HG03342 (cell line): ENCODE data around the gene OLFML1.

Experiments
- ATAC-seq: cut with Tn5 transposase; IDR thresholded peaks from one replicate; pipeline ENCODE4 v1.9.1; 2021; ENCODE audit warnings: mild to moderate bottlenecking, moderate library complexity; ENCODE audit not compliant: unreplicated experiment

OLFML1 gene

DNA sequence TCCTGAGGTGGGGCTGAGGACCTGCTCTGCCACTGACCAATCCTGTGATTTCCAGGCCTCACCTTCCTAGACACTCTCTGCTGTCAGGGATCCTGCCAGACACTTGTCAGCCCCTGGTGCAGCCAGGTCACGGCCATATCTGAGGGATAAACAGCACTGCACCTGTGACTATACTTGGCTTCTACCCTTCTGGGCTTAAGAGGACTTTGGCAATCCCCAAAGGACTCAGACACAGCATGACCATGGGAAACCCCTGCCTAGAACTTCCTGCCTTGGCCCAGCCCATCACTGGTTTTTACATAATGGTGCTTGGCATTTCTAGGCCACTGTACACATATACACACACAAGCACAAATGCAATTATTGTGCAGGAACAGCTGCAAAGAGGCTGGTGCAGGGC, 11.6 kb upstream of the OLFML1 start:
- peak; percentile 85 for ATAC-seq

DNA sequence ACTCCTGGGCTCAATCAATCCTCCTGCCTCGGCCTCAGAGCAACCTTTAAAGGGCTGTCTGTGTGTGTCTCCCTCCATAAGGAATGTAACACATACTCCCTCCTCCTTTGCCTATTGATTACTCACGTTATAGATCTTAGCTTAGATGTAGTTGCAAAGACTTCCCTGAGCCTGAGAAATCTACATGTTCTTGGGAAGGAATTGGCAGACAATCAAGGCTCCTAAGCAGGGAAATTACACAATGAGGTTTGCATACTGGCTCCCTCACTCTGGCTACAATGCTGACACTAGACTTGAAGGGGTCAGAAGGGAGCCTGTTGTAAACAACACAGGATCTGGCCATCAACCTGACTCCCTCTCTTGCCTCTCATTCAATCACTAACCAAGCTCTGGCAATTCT, 5.2 kb upstream of the OLFML1 start:
- no peak for ATAC-seq

DNA sequence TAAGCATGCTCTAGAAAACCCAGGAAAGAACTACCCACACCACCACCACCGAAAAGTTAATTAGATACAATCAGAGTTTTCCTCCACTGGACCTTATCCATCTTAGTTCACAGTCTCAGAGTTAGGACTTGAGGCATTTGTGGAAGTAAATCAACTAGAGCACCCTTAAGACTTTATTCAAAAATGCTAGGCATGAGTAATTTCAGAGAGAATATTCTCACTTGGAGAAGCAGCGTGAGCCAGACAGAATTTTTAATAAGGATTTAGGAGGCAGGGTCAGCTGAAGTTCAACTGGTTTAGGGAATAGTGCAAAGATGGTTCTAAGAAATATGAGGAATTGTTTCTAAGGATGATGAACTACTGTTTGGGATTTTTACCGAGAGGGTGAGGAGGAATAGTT, 1.2 kb upstream of the OLFML1 start:
- ATAC-seq, result no peak

DNA sequence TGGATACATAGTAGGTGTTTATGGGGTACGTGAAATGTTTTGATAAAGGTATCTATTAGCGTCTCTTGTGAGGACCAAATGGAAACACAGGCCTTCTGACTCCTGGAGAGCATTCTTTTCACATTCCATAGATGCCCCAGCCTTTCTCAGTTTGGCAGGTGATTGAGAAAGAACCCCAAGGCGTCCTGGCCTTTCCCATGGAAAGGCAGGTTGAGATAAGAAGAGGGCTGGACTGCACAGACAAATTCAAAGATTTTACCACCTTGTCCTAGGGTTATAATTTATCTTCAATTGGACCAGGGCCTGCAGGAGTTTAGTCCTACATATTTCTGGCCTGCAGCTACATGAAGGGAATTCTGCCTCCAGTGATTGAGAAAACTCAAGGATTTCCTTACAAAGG, 661 bp upstream of the OLFML1 start:
- no peak for ATAC-seq

DNA sequence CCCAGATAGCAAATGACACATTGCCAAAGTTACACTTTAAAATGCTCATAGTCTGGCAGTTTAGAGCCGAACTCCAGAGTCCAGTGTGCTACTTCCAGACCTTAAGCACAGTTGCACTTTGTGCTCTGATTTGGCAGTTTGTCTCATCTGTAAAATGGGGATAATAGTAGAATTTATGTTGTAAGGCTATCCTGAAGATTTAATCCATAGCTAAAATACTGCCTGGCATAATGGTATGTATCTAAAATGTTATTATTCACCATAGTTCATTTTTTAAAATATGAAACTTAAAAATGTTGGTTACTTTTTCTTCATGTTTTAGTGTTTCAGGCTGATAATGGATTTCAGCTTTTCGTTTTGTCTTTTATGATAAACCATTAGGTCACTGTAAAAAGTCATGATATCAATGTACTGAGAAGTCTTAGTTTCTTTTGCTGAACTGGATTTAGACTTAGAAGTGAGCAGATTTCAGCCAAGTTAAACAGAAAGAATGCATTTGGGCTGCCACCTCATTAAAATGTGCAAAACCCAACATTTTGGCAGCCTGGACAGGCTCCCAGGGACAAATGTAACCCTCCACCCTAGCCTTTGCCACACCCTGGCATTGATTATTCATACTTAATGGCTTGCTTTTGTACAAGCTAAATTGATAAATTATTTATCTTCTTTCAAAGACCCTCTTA, 933 bp downstream of the OLFML1 start:
- no peak for ATAC-seq

DNA sequence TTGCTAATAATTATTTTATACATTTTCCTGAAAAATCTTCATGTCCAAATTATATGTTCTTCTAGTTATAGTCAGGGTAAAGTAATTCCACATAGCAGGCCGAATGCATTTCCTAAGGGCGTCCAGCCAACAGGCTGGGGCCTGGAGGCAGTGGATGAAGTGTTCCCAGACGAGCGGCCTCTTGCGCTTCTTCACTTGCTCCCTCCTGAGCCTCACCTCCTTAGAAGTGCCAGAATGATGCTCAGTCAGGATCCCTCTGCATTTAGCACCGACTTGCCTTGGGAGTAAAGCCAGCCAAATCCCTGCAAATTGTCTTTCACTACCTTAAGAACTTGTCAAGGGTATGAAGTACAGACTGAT, 1.5 kb downstream of the OLFML1 start:
- no peak for ATAC-seq

DNA sequence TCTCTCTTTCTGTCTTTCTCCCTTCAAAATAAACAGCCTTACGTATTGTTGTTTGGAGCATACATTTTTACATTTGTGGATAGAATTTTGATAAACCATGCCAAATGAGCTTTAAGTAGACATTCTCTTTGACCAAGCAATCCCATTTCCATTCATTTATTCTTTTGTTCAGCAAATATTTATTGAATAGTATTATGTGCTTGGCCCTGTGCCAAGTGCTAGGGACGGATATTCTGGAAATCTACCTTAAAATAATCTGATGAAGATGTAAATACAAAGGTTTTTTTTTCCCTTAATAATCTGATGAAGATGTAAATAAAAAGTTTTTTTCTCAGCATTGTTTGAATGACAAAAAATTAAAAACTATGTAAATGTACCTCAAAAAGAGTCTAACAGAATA, 2.1 kb downstream of the OLFML1 start:
- ATAC-seq, result no peak

DNA sequence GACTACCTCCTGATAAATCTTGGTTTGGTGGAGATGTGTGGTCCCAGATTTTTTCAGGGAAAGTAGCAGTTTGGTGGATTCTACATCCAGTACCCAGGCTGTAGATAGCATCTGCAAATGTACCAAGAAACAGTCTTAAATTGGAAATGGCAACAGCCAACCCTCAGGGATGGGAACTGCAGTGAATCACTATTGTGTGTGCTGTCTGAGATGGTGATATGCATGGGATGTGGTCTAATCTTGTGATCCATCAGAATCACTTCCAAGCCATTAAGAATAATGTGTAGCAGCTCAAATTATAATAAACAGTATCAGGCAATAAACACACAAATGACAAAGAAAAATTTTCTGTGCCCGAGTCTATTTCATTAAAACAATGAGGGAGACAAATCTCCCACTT, 3.4 kb downstream of the OLFML1 start:
- no peak for ATAC-seq

DNA sequence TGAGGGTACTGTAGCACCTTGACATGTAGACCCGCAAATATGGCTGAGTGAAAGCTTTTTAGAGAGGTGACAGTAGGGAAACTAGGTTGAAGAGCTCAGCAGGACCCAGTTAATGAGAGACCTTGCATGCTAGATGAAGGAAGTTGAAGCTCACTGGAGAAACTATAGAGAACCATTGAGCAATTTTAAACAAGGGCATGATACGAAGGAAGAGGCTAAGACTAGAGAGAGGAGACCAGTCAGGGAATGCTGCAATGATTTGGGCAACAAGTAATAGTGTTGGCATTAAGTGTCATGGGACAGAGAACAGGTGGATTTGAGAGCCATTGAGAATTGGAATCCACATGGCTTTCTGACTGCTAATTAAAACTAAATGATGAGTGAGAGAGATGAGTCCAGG, 4.1 kb downstream of the OLFML1 start:
- no peak for ATAC-seq

DNA sequence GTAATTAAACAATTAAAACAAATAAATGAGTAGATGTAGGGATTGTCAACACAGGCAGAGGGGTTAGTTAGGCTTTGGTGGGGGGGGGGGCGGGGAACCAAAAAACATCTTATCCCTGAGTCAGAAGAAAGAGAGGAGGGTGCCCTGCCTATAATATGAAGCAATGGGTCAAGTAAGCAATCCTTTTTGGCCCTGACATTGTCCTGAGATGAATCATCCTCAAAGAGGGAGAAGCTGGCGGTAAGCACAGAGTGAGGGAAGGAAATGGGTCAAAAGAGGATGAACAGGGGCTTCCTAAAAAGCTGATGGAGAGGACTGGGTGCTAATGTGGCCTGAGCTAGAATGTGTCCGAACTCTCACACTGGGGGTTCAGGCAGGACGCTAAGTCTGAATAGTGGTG, 4.7 kb downstream of the OLFML1 start:
- no peak for ATAC-seq

DNA sequence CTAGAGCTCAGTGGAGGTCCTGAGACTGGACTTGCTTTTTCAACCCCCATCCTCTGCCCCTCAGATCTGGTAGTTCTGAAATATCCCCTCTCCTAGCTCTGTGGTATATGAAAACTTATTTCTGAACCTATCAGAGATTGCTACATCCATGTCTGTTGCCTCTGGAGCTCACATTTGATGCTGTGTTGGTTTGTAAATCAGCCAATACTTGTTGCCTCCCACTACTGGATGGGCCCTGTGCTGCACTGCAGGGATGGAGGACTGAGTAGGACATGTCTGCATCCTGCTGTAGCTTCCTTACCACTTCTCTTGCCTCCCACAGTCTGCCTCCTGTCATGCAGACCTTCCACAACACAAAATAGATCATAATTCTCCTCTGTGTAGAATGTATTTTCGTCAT, 5.2 kb downstream of the OLFML1 start:
- ATAC-seq, result no peak

DNA sequence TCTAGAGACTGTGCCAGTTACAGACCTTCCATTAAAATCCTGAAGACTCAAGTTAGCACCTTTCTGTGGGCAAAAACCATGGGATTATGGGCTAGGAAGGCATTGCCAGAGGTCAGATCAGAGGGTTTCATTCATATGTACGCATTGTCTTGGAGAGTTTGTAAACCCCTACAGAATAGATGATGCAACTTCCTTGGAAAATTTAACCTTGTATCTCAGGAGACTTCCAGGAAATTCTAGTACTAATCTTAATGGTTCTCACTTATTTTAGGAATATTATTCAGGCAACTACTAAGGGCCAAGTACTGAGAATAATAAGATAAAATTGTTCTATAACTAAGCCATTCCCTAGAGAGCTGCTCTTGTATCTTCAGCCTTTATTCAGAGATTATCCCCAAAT, 6.9 kb downstream of the OLFML1 start:
- no peak for ATAC-seq

DNA sequence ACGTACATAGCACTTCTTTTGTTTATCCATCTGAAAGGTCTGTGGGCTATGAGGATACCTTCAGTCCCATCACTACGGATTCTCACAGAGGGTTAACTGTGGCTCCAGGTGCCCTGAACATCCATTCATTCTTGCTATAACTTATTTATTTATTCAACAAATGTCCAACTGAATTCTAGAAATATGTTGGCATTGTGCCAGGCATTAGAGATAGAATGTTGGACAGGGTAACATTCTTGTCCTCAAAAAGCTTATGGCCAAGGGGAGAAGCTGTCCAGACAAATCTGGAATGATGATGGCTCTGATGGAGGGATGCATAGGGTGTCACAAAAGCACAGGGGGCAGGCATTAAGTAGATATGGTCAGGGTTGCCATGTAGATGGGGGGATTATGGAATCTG, 8.4 kb downstream of the OLFML1 start:
- ATAC-seq, result no peak

DNA sequence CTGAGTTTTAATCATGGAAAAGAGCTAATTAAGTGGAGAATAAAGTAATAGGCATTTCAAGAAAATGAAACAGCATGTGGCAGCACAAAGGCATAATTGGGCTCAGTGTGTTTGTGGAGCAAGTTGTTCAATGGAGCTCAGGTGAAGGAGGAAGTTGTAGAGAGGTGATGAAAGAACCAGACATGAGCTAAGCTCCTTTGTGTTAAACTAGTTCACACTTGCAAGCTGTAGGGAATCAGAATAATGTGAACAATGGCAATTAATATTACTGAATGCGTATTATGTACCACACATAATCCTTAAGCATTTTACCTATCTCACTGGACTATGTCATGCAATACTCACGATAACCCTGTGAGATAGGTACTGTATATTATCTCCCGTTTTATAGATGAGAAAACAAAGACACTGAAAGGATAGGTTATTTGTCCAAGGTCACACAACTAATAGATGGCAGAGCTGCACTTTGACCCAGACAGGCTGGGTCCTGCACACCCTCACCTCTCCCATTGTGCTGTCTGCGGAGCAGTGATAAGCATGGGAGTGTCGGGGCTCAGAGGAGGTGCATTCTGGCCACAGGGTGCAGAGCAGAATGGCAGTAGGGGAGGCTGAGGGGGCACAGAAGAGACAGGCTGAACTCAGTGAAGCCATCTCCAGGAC, 8.9 kb downstream of the OLFML1 start:
- no peak for ATAC-seq

DNA sequence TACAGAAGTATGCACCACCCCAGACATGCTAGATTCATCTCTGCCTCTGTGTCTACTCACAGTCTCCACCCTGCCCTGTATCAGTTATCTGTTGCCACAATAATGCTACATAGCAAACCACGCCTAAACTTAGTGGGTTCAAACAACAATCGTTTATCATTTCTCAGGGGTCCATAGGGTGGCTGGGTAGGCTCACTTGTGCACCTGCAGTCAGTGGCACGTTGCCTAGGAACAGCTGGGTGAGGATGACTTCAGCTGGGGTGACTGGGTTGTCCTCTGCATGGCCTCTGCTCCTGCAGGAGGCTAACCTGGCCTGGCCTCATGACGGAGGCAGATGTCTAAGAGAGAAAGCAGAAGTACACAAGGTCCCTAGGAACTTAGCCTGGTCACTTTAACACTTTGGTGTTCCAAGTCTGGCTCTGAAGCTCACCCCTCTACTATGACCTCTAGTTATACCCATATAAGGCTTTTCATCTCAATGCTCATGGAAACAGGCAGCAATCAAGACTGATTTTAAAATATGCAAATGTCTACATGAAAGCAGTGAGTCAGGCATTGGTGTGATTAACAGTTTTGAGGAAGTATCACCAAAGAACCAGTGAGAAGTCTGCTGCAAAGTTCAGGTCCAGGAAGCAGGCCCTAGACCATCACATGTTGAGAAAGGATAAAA, 10.7 kb downstream of the OLFML1 start:
- peak; percentile 95 for ATAC-seq

DNA sequence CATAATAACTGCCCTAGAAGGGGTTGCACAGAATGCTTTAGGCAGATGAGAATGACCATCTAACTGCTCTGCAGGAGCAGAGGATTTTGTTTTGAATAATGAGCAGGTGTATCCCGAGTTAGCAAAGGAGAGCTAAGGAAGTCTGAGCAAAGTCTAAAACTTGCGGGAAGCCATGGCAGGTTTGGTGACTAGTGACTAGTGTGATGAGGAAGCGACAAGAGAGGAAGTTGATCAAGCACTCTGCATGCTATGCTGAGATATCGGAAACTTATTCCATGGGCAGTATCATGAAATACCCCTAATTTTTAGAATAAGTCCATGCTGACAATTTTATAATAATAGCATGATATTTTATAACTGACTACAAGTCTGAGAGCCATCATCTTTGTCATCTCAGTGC, 12.9 kb downstream of the OLFML1 start:
- no peak for ATAC-seq

DNA sequence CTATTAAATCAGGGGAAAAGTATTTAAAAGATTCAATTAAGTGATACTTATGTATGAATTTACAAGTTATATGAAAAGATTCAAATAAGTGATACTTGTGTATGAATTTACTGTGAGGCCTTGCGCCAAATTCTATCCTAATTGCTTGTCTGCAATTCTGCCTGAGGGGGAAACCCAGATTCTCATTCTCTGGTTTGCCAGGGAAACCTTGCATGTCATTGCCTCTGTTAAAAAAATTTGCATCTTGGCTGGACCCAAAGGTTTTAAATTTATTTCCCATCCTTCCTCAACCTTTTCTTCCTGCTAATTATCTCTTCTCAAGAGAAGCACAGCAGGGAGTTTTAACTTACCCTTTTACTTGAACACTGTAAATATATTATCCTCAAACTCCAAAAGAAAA, 13.8 kb downstream of the OLFML1 start:
- ATAC-seq, result no peak

DNA sequence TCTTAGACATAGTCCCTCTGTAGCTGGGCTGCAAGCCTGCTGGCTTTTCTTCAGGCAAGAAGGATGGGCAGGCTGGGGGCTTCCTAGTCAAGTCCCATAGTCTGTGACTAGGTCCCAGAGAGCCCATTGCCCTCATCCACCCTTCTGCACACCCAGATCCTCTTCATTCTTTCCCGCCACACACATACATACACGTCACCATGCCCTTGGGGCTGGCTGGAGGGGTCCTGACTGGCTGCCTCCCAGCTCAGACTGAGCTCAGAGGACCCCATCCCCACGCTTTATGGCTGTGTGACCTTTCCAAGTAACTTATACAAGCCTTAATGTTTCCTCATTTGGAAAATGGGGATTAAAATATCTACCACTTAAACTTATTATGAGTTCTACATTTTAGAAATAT, 14.9 kb downstream of the OLFML1 start:
- no peak for ATAC-seq

DNA sequence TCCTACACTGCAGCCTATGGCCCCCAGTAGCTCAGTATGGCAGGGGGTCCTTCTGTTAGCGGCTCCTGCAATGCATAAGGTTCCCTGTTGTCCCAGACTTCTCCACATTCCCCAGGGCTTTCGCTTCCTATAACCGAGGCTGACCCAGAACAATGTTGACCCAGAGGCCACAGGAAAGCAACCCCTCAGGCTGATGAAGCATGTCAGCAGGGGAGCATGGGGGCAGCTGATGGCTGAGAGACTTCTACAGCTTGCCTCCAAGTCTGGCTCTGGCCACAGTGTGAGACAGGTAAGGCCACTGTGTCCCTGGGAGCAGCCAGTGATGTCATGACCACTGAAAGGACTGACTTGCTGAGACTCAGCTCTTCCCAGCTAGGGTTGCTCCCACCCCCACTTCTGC, 15.9 kb downstream of the OLFML1 start:
- no peak for ATAC-seq

DNA sequence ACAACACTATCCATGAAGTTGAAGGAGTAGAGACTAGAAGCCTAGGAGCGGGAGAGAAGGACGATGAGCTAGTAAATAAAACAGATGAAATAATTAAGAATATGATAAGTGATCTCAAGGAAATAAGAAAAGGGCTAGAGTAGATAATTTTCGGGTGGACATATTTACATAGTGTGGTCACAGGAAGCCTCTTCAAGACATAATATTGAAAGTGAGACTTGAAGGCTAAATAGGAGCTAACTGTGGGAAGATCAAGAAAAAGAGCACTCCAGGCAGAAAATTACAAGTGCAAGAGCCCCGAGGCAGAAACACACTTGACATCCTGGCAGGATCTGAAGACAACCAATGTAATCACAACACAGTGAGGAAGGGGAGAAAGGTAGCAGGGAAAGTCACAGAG, 16.6 kb downstream of the OLFML1 start:
- ATAC-seq, result no peak

DNA sequence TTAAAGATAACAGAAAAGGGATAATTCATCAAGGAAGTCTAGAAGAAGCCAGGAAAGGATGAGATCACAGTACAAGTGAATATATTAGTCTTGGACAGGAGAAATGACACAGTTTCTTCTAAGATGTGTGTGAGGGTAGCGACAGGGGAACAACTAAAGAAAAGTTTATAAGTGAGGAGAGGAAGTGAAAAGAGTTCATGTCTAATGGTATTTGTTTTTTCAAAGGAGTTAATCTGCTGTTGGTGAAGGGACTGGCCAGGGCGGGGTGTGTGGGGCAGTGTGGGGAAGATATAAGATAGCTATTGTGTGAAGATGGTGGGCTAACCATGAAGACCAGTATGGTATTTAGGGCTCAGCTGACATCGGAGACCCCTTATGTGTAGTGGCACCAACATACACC, 20.9 kb downstream of the OLFML1 start:
- ATAC-seq, result no peak

DNA sequence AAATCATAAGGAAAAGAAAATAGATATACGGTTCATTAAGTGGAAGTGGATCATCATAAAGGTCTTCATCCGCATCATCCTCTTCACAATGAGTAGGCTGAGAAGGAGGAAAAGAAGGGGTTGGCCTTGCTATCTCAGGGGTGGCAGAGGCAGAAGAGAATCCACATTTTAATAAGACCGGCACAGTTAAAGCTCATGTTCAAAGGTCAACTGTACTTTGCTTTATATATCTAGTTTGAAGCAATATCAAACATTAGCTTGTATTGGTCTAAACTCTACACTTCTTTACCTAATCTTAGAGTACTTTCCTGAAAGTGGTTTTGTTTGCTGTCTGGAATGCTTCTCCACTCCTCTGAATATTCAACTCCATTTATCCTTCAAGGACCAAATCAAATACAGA, 22.8 kb downstream of the OLFML1 start:
- no peak for ATAC-seq

DNA sequence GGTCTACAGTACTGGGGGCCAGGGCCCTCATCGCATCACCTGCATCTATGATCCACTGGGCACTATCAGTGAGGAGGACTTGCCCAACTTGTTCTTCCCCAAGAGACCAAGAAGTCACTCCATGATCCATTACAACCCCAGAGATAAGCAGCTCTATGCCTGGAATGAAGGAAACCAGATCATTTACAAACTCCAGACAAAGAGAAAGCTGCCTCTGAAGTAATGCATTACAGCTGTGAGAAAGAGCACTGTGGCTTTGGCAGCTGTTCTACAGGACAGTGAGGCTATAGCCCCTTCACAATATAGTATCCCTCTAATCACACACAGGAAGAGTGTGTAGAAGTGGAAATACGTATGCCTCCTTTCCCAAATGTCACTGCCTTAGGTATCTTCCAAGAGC, 24.7 kb downstream of the OLFML1 start:
- ATAC-seq, result no peak
